SIG-M5 treated with dmso at 0.1 percent for 504 hours (cell line): ENCODE data around the gene CLK3.
A peak's percentile ranks its signal among the peaks of the same experiment; 100 is the strongest.
"Not testable (repeated sequence)": the region's sequence is repeated elsewhere in the genome, so short reads cannot be mapped to it uniquely, and the experiment has no call there.

Experiments used
- DNase-seq: peaks from one replicate; lab custom pipeline; 2025; ENCODE audit not compliant: unreplicated experiment; lab: John Stamatoyannopoulos, UW

The CLK3 gene

GRCh38 chr15:74615508-74616365, at the start of gene CLK3:
Gene CLK3 (plus strand): TSS chr15:74615836. CDS start chr15:74619197, 3,361 bp downstream.
- DNase-seq: peak; percentile 89

DNA sequence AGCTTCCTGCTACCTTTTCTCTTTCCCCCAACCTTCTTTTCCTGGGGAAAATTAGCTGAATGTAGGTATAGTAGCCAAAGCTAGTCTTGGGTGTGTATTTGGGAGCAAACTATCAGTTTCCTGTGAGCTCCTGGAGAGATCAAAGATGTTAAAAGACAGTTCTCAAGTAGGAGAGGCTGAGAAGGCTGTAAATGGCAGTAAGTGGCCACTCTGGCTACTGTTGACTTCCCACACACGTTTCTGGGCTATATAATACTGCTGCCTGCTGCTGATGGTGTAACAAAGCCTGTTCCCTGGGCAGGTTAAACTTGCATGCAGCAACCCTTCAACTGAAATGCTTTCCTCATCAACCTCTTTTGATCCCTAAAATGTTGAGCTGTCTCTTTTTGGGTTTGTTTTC, 47.0 kb upstream of the CLK3 start:
- DNase-seq: no peak

DNA sequence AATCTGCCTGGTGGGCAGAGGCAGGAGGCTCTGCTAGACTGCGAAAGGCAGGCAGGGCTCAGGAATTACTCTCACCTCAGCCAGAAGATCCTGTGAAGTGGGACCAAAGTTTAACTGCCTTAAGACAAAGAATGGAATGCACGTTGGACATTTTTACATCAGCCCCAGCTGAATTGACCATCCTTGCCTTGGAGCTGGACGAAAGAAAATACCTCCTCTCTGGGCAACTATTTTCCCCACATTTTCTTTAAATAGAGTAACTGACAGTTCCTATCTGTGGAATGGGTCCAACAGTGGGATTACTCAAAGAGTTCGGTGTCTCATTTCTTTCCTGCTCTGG, 45.9 kb upstream of the CLK3 start:
- DNase-seq: no peak

GRCh38 chr15:74571191-74571590, 44.4 kb upstream of the CLK3 start:
- no peak for DNase-seq

GRCh38 chr15:74573987-74574386, 41.6 kb upstream of the CLK3 start:
- DNase-seq: no peak

DNA sequence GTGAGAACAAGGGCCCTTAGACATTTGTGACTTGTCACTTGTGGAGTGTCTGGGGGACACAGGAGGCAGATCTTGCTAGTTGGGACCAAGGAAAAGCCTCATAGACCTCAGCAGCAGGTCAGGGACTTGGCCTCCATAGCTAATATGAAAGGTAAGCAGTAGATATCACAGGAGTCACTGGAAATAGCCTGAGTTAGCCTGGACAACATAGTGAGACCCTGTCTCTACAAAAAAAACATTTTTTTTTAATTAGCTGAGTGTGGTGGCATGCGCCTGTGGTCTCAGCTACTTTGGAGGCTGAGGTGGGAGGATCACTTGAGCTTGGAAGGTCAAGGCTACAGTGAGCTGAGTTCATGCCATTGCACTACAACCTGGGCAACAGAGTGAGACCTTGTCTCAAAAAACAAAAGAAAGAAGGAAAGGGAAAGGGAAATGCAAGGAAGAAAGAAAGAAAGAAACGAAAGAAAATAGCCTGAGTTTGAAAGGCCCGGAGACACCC, 37.1 kb upstream of the CLK3 start:
- DNase-seq: no peak

DNA sequence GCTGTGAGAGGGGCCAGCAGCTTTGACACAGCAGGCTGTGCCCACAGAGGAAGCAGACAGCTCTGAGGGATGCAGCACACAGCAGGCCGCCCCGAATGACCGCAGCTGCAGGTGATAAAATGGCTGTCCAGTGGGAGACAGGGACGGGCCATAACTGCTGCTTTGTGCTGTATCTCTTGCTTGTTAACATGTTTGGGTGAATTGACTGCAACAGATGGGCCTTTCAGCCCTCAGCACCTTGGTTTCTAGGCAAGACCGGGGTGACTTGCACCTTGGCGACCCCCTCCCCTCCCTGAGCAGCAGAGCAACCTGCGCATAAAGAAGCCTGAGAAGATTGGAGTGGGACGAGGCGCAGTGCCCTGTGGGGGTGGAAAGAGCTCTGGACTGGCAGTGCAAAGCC, 36.6 kb upstream of the CLK3 start:
- DNase-seq: no peak

GRCh38 chr15:74580538-74581350, 34.9 kb upstream of the CLK3 start:
- DNase-seq: no peak

- DNase-seq: no peak
These were observed 31.4 kb upstream of the CLK3 start for GRCh38 chr15:74584204-74584603.

GRCh38 chr15:74584779-74585178, 30.9 kb upstream of the CLK3 start:
- no peak for DNase-seq

DNA sequence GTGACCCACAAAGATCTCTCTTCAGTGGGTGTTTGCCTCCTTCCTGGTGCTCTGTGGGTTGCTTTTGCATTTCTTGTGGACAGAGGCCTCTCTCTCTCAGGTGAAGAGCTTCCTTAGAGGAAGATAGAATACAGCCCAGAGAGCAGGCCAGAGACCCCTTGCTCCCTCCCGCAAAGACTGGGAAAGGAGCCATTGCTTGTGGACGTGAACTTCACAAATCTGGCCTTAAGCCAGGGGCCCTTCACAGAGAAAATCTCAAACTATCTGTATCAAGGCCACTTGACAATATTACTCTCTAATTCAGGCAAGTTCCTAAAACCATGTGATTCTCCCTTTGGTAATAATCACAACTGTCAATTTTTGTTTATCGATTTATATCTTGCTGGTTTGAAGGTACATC, 30.4 kb upstream of the CLK3 start:
- DNase-seq: no peak

DNA sequence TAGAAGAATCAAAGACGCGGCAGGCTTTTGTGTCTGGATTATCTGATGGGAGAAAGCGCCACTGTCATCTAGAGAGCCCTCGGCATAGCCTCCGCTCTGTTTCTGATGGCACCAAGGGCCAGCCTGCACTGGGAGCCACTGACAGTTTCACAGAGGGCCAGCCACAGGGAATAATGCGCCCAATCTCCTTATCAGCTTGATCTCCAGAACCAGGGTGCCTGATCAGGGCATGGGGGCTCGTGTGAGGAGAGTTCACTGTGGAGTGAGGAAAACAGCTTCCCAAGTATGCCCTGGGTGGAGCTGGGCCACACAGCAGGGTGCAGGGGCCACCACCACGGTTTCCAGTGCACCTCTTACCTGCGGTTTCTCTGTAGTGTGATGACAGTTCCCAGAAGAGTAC, 29.8 kb upstream of the CLK3 start:
- DNase-seq: no peak

GRCh38 chr15:74589826-74590225, 25.8 kb upstream of the CLK3 start:
- DNase-seq: no peak

DNA sequence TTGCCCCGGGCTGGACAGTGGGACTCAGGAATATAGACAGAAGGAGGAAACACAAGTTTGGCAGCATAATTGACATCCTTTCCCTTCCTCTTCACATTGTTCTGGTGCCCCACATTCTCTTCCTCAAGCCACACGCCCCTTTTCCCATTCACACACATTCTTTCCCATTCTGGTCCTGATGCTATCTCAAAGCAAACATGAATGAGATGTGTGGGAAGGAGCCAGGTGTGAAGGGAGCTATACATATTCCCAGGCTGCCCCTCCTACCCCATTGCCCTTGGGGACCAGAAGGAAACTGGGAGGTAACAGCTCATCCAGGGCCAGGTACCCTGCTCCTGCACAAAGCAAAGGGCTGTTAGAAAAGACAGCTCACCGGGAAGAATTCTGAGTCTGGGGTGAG, 23.4 kb upstream of the CLK3 start:
- no peak for DNase-seq

DNA sequence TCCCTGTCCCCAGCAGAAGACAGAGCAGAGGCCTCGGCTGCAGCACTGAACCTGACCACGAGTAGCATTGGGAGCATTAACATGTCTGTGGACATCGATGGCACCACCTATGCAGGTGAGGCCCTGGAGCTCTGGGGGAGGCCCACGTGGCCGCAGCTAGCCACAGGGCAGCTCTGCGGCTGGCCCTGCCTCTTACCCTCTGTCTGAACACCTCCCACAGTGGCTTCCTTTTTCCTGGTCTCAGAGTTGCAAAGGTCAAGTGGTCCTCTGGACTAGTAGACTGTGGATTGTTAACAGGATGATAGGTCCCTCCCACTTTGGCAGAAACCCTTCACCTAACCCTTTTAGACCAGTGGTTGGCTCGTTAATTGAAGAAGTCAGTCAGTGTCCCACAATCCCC, 22.5 kb upstream of the CLK3 start:
- DNase-seq: no peak

GRCh38 chr15:74594455-74594854, 21.2 kb upstream of the CLK3 start:
- DNase-seq: no peak

- DNase-seq: no peak
These were observed 20.4 kb upstream of the CLK3 start for GRCh38 chr15:74595271-74595670.

- DNase-seq: not testable (repeated sequence)
These were observed 18.9 kb upstream of the CLK3 start for GRCh38 chr15:74596736-74597135.

DNA sequence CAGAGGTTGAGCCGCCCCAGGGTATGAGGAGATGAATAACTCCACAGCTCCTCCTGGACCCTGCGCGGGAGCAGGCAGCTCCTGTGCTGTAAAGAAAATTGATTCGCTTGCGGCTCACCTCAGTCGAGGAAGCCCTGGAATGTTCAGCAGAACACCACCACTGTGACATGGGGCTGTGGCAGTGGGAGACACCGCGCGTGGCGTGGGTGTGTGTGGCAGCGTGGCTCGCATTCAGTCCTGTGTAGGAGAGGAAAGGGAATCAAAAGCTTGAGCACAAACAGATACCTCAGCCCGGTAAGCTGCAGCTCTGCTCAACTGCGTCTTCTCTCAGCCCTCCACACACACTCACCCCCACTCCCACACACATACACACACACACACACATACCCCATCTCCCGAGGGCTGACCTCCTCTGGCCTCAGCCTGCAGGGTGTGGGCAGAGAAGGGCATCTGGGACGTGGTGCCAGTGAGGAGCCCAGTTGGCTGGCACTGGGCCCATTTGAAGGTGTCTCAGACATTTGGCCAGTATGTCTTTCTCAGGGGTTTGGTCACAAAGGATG, 18.4 kb upstream of the CLK3 start:
- not testable (repeated sequence) for DNase-seq

DNA sequence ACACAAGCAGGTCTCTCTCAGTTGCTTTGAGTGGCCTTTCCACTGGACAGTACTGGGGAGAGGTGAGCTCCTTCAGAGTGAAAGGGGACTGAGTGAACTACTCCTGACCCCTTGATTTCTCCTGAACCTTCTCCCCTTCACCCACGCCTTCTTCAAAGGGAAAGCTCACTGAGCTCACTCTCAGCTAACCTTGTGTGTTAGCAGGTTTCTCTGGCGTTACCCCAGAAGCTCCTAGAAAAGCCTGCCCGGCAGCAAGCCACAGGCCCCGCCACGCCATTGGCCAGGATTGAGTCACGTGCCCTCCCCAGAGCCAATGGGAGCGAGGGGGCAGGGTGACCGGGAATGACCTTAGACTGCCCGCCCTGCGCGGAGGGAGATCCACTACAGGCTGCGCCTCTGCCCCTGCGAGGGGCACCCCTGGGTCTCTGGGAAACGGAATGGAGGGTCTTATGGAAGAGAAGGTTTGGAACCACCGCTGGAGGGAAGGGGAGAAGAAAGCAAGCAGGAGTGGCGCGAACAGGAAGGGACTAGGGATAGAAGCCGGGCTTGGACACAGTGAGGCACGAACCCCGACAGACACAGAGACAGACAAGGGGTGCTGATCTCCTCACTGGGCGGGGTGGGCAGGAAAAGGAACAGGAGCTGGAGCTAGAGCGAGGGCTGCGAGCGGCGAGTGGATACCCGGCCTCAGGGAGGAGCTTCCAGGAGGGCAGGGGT, 17.4 kb upstream of the CLK3 start:
- DNase-seq: peak; percentile 74

DNA sequence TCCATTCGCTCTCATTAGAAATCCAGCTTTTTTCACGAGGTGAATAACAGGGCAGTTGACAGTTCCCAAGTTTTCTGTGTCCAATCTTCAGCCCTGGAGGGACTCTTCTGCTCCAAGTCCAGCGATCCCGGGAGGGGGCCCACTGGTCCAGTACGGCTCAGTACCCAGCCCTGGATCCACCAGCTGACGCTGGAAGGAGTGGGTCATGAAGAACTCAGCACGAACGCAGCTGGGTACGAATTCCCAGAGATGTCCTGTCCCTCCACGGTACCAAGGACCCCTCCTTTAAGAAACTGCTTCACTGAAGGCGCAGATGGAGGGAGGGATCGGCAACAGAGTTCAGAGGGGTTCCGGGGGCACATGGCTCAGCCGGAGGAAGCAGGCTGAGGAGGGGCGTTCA, 16.5 kb upstream of the CLK3 start:
- DNase-seq: no peak
